Measurements from ENCODE around the gene SLC6A2. TPM values are rescaled to one million over a fixed set of nuclear protein-coding genes. Genes with fewer than 3 reads are reported as not detected.

SLC6A2 gene
- total RNA-seq, 4 donors from 2014 or later = not detected

- Histone ChIP-seq H3K36me3 (no peaks in the 10 kb centered on the region), H3K4me3 (replicated peaks in 1 of 3) (no peak overlapping the region), H3K9me3 (no peaks in the 10 kb centered on the region), H3K4me1 (peaks cover 3 to 12% of the 10 kb centered on the region in 2 donors), H3K27me3 (peaks cover 10% of the 10 kb centered on the region), H3K27ac (no peak overlapping the region)
- intact Hi-C loops (cut with DNase I) = no loop called here
- WGBS, 2 donors = 11 to 14% methylated on average over 15 to 16 of the region's 37 CpGs
- TF ChIP-seq CTCF (IDR thresholded peaks at IDR 0.05) (no peak), POLR2A (IDR thresholded peaks at IDR 0.05) (no peak)
- no peak for DNase-seq
These were observed 904 bp downstream of the SLC6A2 start for GRCh38 chr16:55656691-55657092.

GRCh38 chr16:55657616-55658015, 1.8 kb downstream of the SLC6A2 start:
- TF ChIP-seq CTCF (IDR thresholded peaks at IDR 0.05) (no peak), POLR2A (IDR thresholded peaks at IDR 0.05) (no peak)
- Histone ChIP-seq H3K9me3 (no peaks in the 10 kb centered on the region), H3K4me1 (peaks cover 3 to 12% of the 10 kb centered on the region in 2 donors), H3K27me3 (peaks cover 10% of the 10 kb centered on the region), H3K27ac (no peak overlapping the region), H3K36me3 (no peaks in the 10 kb centered on the region), H3K4me3 (replicated peaks in 1 of 3) (no peak overlapping the region)
- intact Hi-C loops (cut with DNase I) = no loop called here
- WGBS, 2 donors = 88 to 91% methylated on average over 3 of the region's 3 CpGs
- DNase-seq = no peak

GRCh38 chr16:55658898-55659420, 3.2 kb downstream of the SLC6A2 start:
- H3K27me3 ChIP-seq = peaks cover 10% of the 10 kb centered on the region
- intact Hi-C loops (cut with DNase I) = no loop called here
- H3K36me3 ChIP-seq = no peaks in the 10 kb centered on the region
- H3K4me3 ChIP-seq (replicated peaks in 1 of 3) = no peak overlapping the region
- H3K4me1 ChIP-seq = peaks cover 3 to 12% of the 10 kb centered on the region in 2 donors
- WGBS, 2 donors = 77 to 85% methylated on average over 7 of the region's 7 CpGs
- TF ChIP-seq CTCF (IDR thresholded peaks at IDR 0.05) = no peak
- no peak for TF ChIP-seq POLR2A (IDR thresholded peaks at IDR 0.05)
- H3K9me3 ChIP-seq = no peaks in the 10 kb centered on the region
- DNase-seq = no peak
- H3K27ac ChIP-seq = no peak overlapping the region

DNA sequence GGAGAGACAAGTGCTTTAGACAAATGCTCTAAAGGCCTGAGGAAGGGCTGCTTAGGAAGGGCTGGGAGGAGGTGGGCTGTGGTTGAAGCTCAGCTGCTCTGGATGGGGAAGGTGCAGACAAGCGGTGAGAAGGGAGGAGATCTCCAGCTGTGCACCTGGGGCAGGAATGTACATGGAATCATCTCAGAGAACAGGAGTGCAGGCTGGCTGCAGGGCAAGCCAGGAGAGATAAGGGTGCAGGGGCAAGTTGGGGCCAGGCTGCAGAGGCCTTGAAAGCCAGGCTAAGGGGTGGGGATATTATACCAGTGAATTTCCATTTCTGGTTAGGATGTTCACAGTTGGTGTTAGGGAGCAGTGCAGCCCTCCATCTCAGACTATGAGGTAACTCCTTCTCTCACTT, 4.2 kb downstream of the SLC6A2 start:
- intact Hi-C loops (cut with DNase I) = no loop called here

More for the DNA sequence above, 4.2 kb downstream of the SLC6A2 start:
- Histone ChIP-seq H3K4me3 (replicated peaks in 1 of 3) (no peak overlapping the region), H3K27ac (no peak overlapping the region), H3K4me1 (peaks cover 3 to 12% of the 10 kb centered on the region in 2 donors), H3K27me3 (peaks cover 5% of the 10 kb centered on the region), H3K9me3 (no peaks in the 10 kb centered on the region), H3K36me3 (no peaks in the 10 kb centered on the region)
- TF ChIP-seq CTCF (IDR thresholded peaks at IDR 0.05) = no peak
- TF ChIP-seq POLR2A (IDR thresholded peaks at IDR 0.05) = no peak
- WGBS, 2 donors = 75 to 79% methylated on average over 1 of the region's 1 CpG
- DNase-seq = no peak

All from thyroid gland (tissue), 4 donors.